C4-2B (cell line): ENCODE results near the gene DEPP1.
"Not testable (repeated sequence)": the region's sequence is repeated elsewhere in the genome, so short reads cannot be mapped to it uniquely, and the experiment has no call there.

ENCODE experiments used
- H3K27ac ChIP-seq: fragments of 450-650 bp; 2 replicates; pipeline ENCODE4 v1.5.1; 2017
- CTCF ChIP-seq: fragments of 450-650 bp; conservative IDR thresholded peaks from 2 replicates; pipeline ENCODE4 v1.5.1; 2017; ENCODE audit warnings: mild to moderate bottlenecking
- ZFX ChIP-seq: fragments of 450-650 bp; IDR thresholded peaks from 2 replicates; pipeline ENCODE4 v1.6.1; 2017

Gene DEPP1

GRCh38 chr10:44978570-44979280, at the start of gene DEPP1:
Gene DEPP1 (minus strand): TSS chr10:44978809. CDS start chr10:44978030, 779 bp downstream.
- H3K27ac ChIP-seq, result peak within 1 kb of the TSS; percentile 66
- no peak for TF ChIP-seq ZFX
- no peak for TF ChIP-seq CTCF

- no peak overlapping the region for H3K27ac ChIP-seq
- TF ChIP-seq ZFX (no peak), CTCF (no peak)
These were observed 44.8 kb upstream of the DEPP1 start for GRCh38 chr10:45023426-45023825.

GRCh38 chr10:45015590-45015989, 37.0 kb upstream of the DEPP1 start:
- no peak overlapping the region for H3K27ac ChIP-seq
- TF ChIP-seq ZFX (no peak), CTCF (no peak)

- H3K27ac ChIP-seq, result not testable (repeated sequence)
These were observed 35.9 kb upstream of the DEPP1 start for GRCh38 chr10:45014557-45014956.

- TF ChIP-seq ZFX, result no peak
- TF ChIP-seq CTCF, result peak; percentile 91
- no peak overlapping the region for H3K27ac ChIP-seq
These were observed 30.0 kb upstream of the DEPP1 start for GRCh38 chr10:45008524-45009161.

GRCh38 chr10:45006276-45007030, 27.8 kb upstream of the DEPP1 start:
- H3K27ac ChIP-seq, result no peak overlapping the region
- TF ChIP-seq CTCF (no peak), ZFX (no peak)

GRCh38 chr10:45005284-45005683, 26.7 kb upstream of the DEPP1 start:
- TF ChIP-seq ZFX (no peak), CTCF (no peak)
- H3K27ac ChIP-seq, result no peak overlapping the region
